Lower leg skin (tissue), 3 donors: ENCODE results near the gene RAD51AP2.

Source experiments
- CTCF ChIP-seq, 3 donors: fragments of 450-650 bp; IDR thresholded peaks; one replicate each; pipeline ENCODE4 v1.5.1; 2016; ENCODE audit warnings: antibody characterized with exemption in 3 of 3, mild to moderate bottlenecking in 3 of 3, moderate library complexity in 2 of 3
- POLR2A ChIP-seq, 2 donors: fragments of 450-650 bp; IDR thresholded peaks; one replicate each; pipeline ENCODE4 v1.6.1; 2016 to 2017; ENCODE audit warnings: antibody characterized with exemption in 2 of 2, mild to moderate bottlenecking in 1 of 2, moderate library complexity in 1 of 2

DNA sequence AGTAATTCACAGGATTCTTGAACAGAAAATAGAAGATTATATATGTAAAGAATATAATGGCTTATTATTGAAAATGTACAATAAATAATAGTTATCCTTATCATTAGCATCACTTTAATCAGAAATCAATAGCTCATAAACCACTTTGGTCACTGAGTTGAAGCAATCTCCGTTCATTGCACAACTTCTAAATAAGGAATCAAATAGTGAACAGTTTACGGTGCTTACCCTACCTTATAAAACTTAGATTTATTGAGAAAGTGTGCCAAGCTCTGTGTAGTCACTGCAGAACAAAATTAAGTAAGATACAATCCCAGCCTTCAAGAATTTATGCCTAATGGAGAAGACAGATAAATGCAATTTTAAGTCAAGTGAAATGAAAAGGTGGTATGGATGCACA, 29.0 kb upstream of the RAD51AP2 start:
- TF ChIP-seq POLR2A (IDR thresholded peaks at IDR 0.05) (no peak), CTCF (IDR thresholded peaks at IDR 0.05) (no peak)
